Thyroid gland (tissue), 4 donors: ENCODE results near the gene AP1B1. TPM values are rescaled to one million over a fixed set of nuclear protein-coding genes. Genes with fewer than 3 reads are reported as not detected.
"Not testable (repeated sequence)": the region's sequence is repeated elsewhere in the genome, so short reads cannot be mapped to it uniquely, and the experiment has no call there.

Experiments used
- DNase-seq, 2 donors: peaks; one replicate each; pipeline ENCODE4 v3.0.0-alpha.2; 2019
- H3K27ac ChIP-seq, 3 donors: fragments of 200-600 bp; sonication (generic); 1 replicate in 2 of 3; 2 replicates in 1 of 3; pipeline ENCODE4 v1.5.1; 2016 to 2019; ENCODE audit warnings: mild to moderate bottlenecking in 1 of 3, moderate library complexity in 1 of 3
- H3K27me3 ChIP-seq: fragments of 200-600 bp; sonication (generic); one replicate; pipeline ENCODE4 v1.5.1; 2019
- H3K36me3 ChIP-seq, 2 donors: fragments of 200-600 bp; sonication (generic); one replicate each; pipeline ENCODE4 v1.5.1; 2016 to 2019
- H3K4me1 ChIP-seq, 2 donors: fragments of 200-600 bp; sonication (generic); one replicate each; pipeline ENCODE4 v1.5.1; 2017 to 2019
- H3K4me3 ChIP-seq, 3 donors: fragments of 200-600 bp; sonication (generic); replicated peaks in 1 of 3; 1 replicate in 2 of 3; 2 replicates in 1 of 3; pipeline ENCODE4 v1.5.1; 2016; ENCODE audit warnings: mild to moderate bottlenecking in 1 of 3
- H3K9me3 ChIP-seq: fragments of 200-600 bp; sonication (generic); one replicate; pipeline ENCODE4 v1.5.1; 2017
- CTCF ChIP-seq, 6 experiments: fragments of 200-600 bp in 3 of 6; fragments of 450-650 bp in 3 of 6; sonication (generic) in 3 of 6; IDR thresholded peaks; one replicate each; pipeline ENCODE4 v1.5.1; 2016 to 2019; ENCODE audit warnings: antibody characterized with exemption in 6 of 6, mild to moderate bottlenecking in 2 of 6, inconsistent platforms in 1 of 6, moderate library complexity in 1 of 6
- POLR2A ChIP-seq, 2 donors: fragments of 450-650 bp; IDR thresholded peaks; one replicate each; pipeline ENCODE4 v1.6.1; 2017; ENCODE audit warnings: antibody characterized with exemption in 2 of 2, mild to moderate bottlenecking in 2 of 2, moderate library complexity in 1 of 2
- WGBS, 2 donors: methylation state at CpG; one replicate each; pipeline ENCODE4 v1.1.5; 2017; 5-methylcytosine and 5-hydroxymethylcytosine counted together
- intact Hi-C: fragments of 100-400 bp; cut with DNase I; formaldehyde crosslinking; loops from one replicate; pipeline ENCODE4 v1.15.1; 2023
- total RNA-seq, 4 donors: library from RNA; depleted of rRNA; stranded (reverse); fragments of >200 nt; gene quantifications; one replicate each; pipeline ENCODE4 v1.2.3, GENCODE V29; 2016

The AP1B1 gene
- total RNA-seq, 4 donors from 2014 or later: 45.0 to 103 (median 91.4) TPM

- intact Hi-C loops: no loop called here
- H3K9me3 ChIP-seq: no peaks in the 10 kb centered on the region
- no peaks in the 10 kb centered on the region for H3K36me3 ChIP-seq
- H3K4me3 ChIP-seq: no peak overlapping the region
- H3K27ac ChIP-seq: no peak overlapping the region
- H3K27me3 ChIP-seq: no peaks in the 10 kb centered on the region
- WGBS, 2 donors: 66 to 76% methylated on average over 6 of the region's 6 CpGs
- no peaks in the 10 kb centered on the region for H3K4me1 ChIP-seq
- DNase-seq: no peak
- TF ChIP-seq CTCF (IDR thresholded peaks at IDR 0.05): no peak
- TF ChIP-seq POLR2A (IDR thresholded peaks at IDR 0.05): no peak
Measured at GRCh38 chr22:29408940-29409339, 20.6 kb upstream of the AP1B1 start.

- WGBS, 2 donors: 47 to 56% methylated on average over 6 of the region's 6 CpGs
- H3K9me3 ChIP-seq, H3K36me3 ChIP-seq, DNase-seq, intact Hi-C loops, H3K4me1 ChIP-seq, H3K27me3 ChIP-seq, H3K27ac ChIP-seq, H3K4me3 ChIP-seq: not testable (repeated sequence)
Measured at GRCh38 chr22:29401538-29401937, 13.2 kb upstream of the AP1B1 start.

DNA sequence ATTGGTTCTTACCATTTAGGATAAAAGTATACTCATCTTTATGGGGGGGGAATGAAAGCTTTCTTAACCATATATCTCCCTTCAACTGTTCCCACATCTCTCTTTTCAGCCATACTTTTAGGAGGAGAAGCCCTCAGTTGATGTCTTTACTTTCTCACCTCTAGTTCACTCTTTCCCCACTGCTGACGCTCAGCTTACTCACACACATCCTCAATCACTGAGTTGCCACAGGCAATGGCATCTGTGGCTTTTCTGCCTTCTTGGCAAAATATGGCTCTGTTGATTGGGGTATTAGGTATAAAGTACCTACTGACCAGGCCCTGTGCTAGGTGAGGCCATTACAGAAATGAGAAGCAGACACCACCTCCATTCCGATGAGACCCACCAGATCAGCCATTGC, 12.2 kb upstream of the AP1B1 start:
- H3K36me3 ChIP-seq: no peaks in the 10 kb centered on the region
- 90 to 94% methylated on average over 2 of the region's 2 CpGs for WGBS, 2 donors
- no peaks in the 10 kb centered on the region for H3K9me3 ChIP-seq
- TF ChIP-seq CTCF (IDR thresholded peaks at IDR 0.05) (no peak), POLR2A (IDR thresholded peaks at IDR 0.05) (no peak)
- no peak overlapping the region for H3K27ac ChIP-seq
- H3K4me1 ChIP-seq: no peaks in the 10 kb centered on the region
- intact Hi-C loops: no loop called here
- H3K4me3 ChIP-seq: no peak overlapping the region
- H3K27me3 ChIP-seq: no peaks in the 10 kb centered on the region
- no peak for DNase-seq

DNA sequence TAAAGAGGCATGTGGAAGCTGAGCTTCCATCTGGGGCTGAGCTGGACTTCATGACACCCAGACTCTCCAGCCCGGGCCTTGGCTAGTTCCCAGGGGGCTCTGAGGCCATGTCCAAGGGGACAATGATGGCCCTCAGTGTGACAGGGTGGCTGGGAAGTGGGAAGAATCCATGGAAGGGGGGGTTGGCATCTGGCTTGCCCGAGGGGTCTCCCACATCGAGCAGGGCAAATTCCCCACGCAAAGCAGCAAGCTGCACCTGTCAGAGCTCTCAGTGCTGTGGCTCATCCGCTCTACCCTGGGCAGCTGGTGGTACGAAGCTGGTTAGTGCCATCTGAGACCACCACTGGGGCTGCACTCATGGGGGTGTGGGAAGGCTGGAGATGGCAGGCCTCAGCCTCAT, 9.4 kb upstream of the AP1B1 start:
- intact Hi-C loops: no loop called here
- no peak for DNase-seq
- 91 to 97% methylated on average over 6 of the region's 6 CpGs for WGBS, 2 donors
- Histone ChIP-seq H3K4me3 (no peak overlapping the region), H3K36me3 (no peaks in the 10 kb centered on the region), H3K27ac (no peak overlapping the region), H3K4me1 (no peaks in the 10 kb centered on the region), H3K9me3 (no peaks in the 10 kb centered on the region), H3K27me3 (no peaks in the 10 kb centered on the region)
- TF ChIP-seq CTCF (IDR thresholded peaks at IDR 0.05) (no peak), POLR2A (IDR thresholded peaks at IDR 0.05) (no peak)

DNA sequence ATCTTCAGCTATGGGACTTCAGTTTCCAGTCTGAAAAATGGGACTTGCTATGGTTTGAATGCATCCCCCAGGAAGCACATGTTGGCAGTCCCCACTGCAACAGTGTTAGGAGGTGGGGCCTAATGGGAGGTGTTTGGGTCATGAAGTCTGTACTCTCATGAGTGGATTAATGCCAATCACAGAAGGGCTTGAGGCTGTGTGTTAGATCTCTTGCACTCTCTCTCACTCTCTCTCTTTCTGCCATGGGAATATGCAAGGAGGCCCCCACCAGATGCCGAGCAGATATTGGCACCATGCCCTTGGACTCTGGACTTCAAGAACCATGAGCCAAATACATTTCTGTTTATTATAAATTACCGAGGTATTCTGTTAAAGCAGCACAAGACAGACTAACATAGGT, 7.8 kb upstream of the AP1B1 start:
- WGBS, 2 donors: 57 to 62% methylated on average over 2 of the region's 2 CpGs
- intact Hi-C loops: no loop called here
- Histone ChIP-seq H3K27ac (no peak overlapping the region), H3K4me1 (peaks cover 0 to 5% of the 10 kb centered on the region in 2 donors), H3K27me3 (no peaks in the 10 kb centered on the region), H3K4me3 (no peak overlapping the region), H3K9me3 (no peaks in the 10 kb centered on the region), H3K36me3 (no peaks in the 10 kb centered on the region)
- DNase-seq: no peak
- TF ChIP-seq POLR2A (IDR thresholded peaks at IDR 0.05) (no peak), CTCF (IDR thresholded peaks at IDR 0.05) (no peak)
